GM12801 (cell line): ENCODE results near the gene CACNA1B.

Experiments used
- CTCF ChIP-seq: IDR thresholded peaks from one replicate; pipeline ENCODE4 v1.5.1; 2011; ENCODE audit warnings: control low read depth; ENCODE audit not compliant: insufficient read length; ENCODE audit errors: extremely low read depth

CACNA1B gene

DNA sequence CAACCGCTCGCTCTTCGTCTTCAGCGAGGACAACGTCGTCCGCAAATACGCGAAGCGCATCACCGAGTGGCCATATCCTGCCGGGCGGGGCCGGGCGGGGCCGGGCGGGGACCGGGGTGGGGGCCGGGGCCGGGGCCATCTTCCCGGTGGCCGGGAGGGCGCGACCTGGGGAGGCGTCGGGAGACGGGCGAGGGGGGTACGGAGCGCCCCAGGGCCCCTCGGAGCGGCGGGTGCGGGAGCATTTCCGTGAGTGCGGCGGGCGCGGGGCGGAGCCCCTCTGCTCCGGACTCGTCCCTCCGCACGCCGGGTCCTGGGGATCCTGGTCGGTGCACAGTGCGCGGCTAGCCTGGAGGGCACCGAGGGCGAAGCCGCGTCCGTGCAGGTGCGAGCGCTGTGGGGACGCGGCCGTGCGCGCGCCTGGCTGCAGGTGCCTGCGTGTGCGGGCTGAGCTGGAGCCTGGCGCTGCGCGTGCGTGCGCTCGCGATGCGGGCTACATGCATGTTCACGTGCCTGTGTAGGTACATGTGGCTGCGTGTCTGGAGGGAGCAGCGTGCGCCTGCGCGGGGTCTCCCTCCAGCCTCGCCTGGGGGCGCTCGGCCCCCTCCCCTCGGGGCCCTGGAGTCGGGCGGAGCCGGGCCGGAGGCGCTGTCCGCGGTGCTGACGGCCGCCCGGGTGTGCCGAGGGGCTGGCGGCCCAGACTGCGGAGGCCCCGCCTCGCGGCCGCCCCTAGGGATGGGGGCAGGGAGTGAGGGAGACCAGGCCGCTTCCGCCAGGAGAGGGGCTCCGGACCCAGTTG lies 762 bp downstream of the CACNA1B start:
- no peak for TF ChIP-seq CTCF

- TF ChIP-seq CTCF, result no peak
Measured at GRCh38 chr9:137879052-137879451, 1.5 kb downstream of the CACNA1B start.

DNA sequence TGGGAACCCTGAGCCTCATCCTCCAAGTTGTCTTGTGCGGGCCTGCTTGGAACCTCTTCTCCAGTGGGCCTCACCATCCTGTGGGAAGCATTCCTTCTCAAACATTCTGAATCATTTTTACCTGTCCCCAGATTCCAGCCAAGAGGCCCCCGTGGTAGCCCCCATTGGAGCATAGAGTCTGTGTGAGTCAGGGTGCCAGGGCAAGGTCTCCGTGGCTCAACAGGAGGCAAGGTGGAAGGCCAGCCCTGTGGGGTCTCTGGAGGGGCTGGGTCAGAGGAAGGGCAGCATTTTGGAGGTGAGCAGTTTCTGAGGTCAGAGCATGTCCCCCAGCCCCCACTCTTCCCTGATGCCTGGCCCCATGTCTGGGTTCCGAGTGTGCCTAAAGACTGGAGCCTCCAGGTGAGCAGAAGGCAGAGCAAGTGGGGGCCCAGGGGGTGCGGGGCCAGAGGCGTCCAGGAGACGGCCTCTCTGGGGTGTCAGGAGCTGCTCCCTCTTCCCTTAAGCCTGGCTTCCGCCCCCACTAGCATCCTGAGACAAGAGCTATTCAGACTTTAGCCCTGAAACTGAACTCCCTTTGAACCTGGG lies 2.1 kb downstream of the CACNA1B start:
- TF ChIP-seq CTCF, result no peak

- TF ChIP-seq CTCF, result no peak
Measured at GRCh38 chr9:137880160-137880975, 2.8 kb downstream of the CACNA1B start.

GRCh38 chr9:137880976-137881530 lies 3.5 kb downstream of the CACNA1B start:
- TF ChIP-seq CTCF, result no peak

- TF ChIP-seq CTCF, result no peak
Measured at GRCh38 chr9:137881591-137882505, 4.3 kb downstream of the CACNA1B start.
